Measurements from ENCODE around the gene HRCT1.

The HRCT1 gene

DNA sequence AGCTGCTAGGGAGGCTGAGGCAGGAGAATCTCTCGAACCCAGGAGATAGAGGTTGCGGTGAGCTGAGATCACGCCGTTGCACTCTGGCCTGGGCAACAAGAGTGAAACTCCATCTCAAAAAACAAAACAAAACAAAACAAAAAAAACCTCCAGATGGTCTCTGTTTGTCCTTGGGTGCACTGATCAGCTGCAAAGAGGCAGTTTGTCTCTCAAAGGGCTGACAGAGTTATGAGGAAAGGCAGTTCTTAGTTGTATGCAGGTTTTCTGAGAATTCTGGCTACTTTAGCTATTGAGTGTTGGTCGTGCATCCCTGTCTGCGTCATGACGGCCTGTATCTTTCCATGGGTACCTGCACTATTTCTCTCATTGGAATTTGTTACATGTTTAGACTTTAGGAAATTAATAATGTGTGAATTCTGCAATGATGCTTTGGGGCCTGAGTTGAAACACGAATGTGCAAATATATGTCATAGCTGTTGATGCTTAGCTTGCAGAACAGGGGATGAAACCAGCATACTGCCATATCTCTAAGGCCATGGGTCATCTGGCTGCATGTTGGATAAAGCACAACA lies 33.8 kb downstream of the HRCT1 start:
- TF ChIP-seq FOXP2 (optimal IDR thresholded peaks at IDR 0.05; ENCODE audit: borderline replicate concordance, extremely low read depth, extremely low read length, insufficient read depth): no peak
- no peak for TF ChIP-seq TAF1 (IDR thresholded peaks at IDR 0.05; ENCODE audit: borderline replicate concordance, insufficient read depth, low read length)
- no peak for TF ChIP-seq POLR2AphosphoS5 (IDR thresholded peaks at IDR 0.05; ENCODE audit: low read depth, low read length)
- no peak for TF ChIP-seq SIN3A (IDR thresholded peaks at IDR 0.05; ENCODE audit: borderline replicate concordance, insufficient read depth, low read length)
- TF ChIP-seq, protein P1, sequence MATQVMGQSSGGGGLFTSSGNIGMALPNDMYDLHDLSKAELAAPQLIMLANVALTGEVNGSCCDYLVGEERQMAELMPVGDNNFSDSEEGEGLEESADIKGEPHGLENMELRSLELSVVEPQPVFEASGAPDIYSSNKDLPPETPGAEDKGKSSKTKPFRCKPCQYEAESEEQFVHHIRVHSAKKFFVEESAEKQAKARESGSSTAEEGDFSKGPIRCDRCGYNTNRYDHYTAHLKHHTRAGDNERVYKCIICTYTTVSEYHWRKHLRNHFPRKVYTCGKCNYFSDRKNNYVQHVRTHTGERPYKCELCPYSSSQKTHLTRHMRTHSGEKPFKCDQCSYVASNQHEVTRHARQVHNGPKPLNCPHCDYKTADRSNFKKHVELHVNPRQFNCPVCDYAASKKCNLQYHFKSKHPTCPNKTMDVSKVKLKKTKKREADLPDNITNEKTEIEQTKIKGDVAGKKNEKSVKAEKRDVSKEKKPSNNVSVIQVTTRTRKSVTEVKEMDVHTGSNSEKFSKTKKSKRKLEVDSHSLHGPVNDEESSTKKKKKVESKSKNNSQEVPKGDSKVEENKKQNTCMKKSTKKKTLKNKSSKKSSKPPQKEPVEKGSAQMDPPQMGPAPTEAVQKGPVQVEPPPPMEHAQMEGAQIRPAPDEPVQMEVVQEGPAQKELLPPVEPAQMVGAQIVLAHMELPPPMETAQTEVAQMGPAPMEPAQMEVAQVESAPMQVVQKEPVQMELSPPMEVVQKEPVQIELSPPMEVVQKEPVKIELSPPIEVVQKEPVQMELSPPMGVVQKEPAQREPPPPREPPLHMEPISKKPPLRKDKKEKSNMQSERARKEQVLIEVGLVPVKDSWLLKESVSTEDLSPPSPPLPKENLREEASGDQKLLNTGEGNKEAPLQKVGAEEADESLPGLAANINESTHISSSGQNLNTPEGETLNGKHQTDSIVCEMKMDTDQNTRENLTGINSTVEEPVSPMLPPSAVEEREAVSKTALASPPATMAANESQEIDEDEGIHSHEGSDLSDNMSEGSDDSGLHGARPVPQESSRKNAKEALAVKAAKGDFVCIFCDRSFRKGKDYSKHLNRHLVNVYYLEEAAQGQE (IDR thresholded peaks at IDR 0.05; ENCODE audit: insufficient read depth in 1 of 2, low read depth in 2 of 2, low read length in 2 of 2): no peak

DNA sequence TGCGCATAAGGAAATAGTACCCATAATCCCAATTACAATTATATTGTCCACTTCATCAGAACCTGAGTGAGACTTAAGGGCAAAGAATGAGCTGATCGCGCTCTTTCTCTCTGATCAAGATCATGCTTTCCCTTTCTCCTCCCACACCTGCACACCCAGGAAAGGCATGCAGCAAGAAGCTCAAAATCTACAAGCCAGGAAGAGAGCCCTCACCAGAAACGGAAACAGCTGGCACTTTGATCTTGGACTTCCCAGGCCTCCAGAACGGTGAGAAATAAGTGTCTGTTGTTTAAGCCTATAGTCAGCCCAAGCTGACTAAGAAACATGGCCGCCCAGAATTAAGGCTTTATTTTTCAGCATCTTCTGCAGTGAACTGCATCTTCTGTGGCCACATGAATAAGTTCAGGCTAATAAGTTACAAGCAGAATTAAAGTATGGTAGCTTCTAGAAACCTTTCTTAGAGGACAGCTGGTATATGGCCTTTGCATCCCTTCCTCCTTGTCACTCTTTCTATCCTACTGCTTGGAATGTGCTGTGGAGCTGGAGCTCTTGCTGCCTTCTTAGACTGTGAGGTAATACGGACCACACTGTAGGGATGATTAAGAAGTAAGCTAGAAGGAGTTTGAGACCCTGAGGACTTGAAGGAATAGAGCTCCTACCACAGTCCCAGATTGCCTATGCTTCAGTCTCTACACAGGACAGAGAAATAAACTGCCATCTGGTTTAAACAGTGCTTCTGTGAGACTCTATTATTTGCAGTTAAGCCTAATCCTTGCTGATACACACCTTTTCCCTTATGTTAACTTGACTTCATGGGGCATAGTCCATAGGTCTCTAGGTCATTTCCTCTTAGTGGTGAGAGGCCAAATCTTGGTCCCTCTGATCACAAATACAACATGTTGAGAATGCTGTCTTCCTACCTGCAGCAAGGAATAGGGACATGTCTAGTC lies 34.7 kb downstream of the HRCT1 start:
- TF ChIP-seq SIN3A (IDR thresholded peaks at IDR 0.05; ENCODE audit: borderline replicate concordance, insufficient read depth, low read length) (no peak), POLR2AphosphoS5 (IDR thresholded peaks at IDR 0.05; ENCODE audit: low read depth, low read length) (no peak), TAF1 (IDR thresholded peaks at IDR 0.05; ENCODE audit: borderline replicate concordance, insufficient read depth, low read length) (no peak), FOXP2 (optimal IDR thresholded peaks at IDR 0.05; ENCODE audit: borderline replicate concordance, extremely low read depth, extremely low read length, insufficient read depth) (no peak)
- TF ChIP-seq, protein P1 (IDR thresholded peaks at IDR 0.05; ENCODE audit: insufficient read depth in 1 of 2, low read depth in 2 of 2, low read length in 2 of 2): no peak

DNA sequence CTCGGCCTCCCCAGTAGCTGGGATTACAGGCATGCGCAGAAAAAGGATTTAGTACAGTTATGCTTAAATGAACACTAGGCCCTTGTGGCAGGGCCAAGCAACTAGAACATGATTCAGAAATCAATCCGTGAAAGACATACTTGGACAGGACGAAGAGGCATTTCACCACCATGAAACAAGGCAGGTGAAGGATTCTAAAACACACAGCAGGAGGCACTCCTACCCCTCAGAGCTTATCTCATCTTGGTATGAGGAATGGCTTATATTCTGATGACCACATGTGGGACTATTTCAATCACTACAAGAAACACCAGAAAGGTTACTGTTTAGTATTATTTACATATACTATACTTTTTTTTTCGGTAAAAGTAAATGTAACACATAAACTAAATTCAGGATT lies 36.3 kb downstream of the HRCT1 start:
- no peak for TF ChIP-seq TAF1 (IDR thresholded peaks at IDR 0.05; ENCODE audit: borderline replicate concordance, insufficient read depth, low read length)
- TF ChIP-seq POLR2AphosphoS5 (IDR thresholded peaks at IDR 0.05; ENCODE audit: low read depth, low read length): no peak
- no peak for TF ChIP-seq SIN3A (IDR thresholded peaks at IDR 0.05; ENCODE audit: borderline replicate concordance, insufficient read depth, low read length)
- TF ChIP-seq FOXP2 (optimal IDR thresholded peaks at IDR 0.05; ENCODE audit: borderline replicate concordance, extremely low read depth, extremely low read length, insufficient read depth): no peak

DNA sequence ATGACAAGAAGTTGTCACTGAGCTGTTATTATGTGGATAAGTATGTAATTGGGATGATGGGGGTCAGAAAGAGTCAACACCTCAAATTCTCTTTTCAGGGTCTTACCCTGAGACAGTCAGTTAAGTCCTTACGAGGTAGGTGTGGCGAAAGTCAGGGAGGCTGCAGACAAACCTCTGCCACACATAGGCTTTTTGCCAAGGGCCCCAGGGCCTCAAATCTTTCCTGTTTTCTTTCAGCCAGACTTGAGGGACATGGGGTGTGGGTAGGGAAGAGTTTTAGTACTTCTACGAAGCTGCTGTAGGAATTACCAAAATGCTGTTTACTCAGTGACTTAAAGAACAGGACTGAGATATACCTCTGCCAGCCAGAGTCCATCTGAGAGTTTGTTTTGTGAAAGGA lies 38.2 kb downstream of the HRCT1 start:
- TF ChIP-seq FOXP2 (optimal IDR thresholded peaks at IDR 0.05; ENCODE audit: borderline replicate concordance, extremely low read depth, extremely low read length, insufficient read depth) (no peak), TAF1 (IDR thresholded peaks at IDR 0.05; ENCODE audit: borderline replicate concordance, insufficient read depth, low read length) (no peak), POLR2AphosphoS5 (IDR thresholded peaks at IDR 0.05; ENCODE audit: low read depth, low read length) (no peak), SIN3A (IDR thresholded peaks at IDR 0.05; ENCODE audit: borderline replicate concordance, insufficient read depth, low read length) (no peak)
- TF ChIP-seq, protein P1 (IDR thresholded peaks at IDR 0.05; ENCODE audit: insufficient read depth in 1 of 2, low read depth in 2 of 2, low read length in 2 of 2): no peak

DNA sequence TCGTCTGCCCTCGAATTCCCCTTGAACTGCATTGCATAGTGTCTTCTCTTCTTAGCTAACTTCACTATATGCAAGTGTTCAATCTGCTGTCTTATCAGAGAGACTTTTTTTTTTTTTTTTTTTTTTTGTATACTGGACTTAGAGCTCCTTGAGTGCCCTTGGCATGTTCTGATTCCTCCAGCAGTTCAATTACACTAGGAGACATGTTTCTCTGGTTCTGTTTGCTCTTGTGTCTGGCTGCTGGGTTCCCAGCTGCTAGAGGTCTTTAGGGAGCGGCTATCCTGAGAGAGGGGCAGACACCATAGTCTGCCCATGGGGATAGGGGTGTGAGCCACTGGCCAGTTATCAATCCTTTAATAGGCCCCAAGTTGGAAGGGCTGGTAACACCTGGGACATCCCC lies 38.8 kb downstream of the HRCT1 start:
- no peak for TF ChIP-seq TAF1 (IDR thresholded peaks at IDR 0.05; ENCODE audit: borderline replicate concordance, insufficient read depth, low read length)
- no peak for TF ChIP-seq POLR2AphosphoS5 (IDR thresholded peaks at IDR 0.05; ENCODE audit: low read depth, low read length)
- TF ChIP-seq, protein P1 (IDR thresholded peaks at IDR 0.05; ENCODE audit: insufficient read depth in 1 of 2, low read depth in 2 of 2, low read length in 2 of 2): no peak
- TF ChIP-seq FOXP2 (optimal IDR thresholded peaks at IDR 0.05; ENCODE audit: borderline replicate concordance, extremely low read depth, extremely low read length, insufficient read depth): no peak
- TF ChIP-seq SIN3A (IDR thresholded peaks at IDR 0.05; ENCODE audit: borderline replicate concordance, insufficient read depth, low read length): no peak
